HepG2 (cell line): ENCODE data around the gene SLC2A4. TPM values are rescaled to one million over a fixed set of nuclear protein-coding genes. Genes with fewer than 3 reads are reported as not detected.

Experiments used
- AHR ChIP-seq: IDR thresholded peaks from 2 replicates; pipeline ENCODE4 v1.6.1; 2018; ENCODE audit warnings: missing genetic modification reagents, missing compliant biosample characterization
- ASH2L ChIP-seq: fragments of 300-600, 200-600 bp; sonication (generic); IDR thresholded peaks from 2 replicates; pipeline ENCODE4 v1.7.0; 2017; ENCODE audit warnings: low read depth, mild to moderate bottlenecking, moderate library complexity, mixed read lengths, low read length; ENCODE audit not compliant: insufficient read length
- CBX5 ChIP-seq: sonication (generic); formaldehyde crosslinking; IDR thresholded peaks from 2 replicates; pipeline ENCODE4 v1.4.0; 2020; ENCODE audit warnings: missing genetic modification reagents, borderline replicate concordance
- CHD2 ChIP-seq: IDR thresholded peaks from 2 replicates; pipeline ENCODE4 v1.6.1; 2011; ENCODE audit warnings: low read depth, low read length, improper control_type of control experiment
- FOXP1 ChIP-seq, 2 experiments: fragments of 450-650 bp in 1 of 2; IDR thresholded peaks; 2 replicates each; pipeline ENCODE4 v1.6.1; 2017 to 2018; ENCODE audit warnings: antibody characterized with exemption in 1 of 2
- HNRNPH1 ChIP-seq: fragments of 200-400 bp; formaldehyde crosslinking; optimal IDR thresholded peaks from 2 replicates; pipeline ENCODE3; 2017; ENCODE audit warnings: mild to moderate bottlenecking, low read depth, low read length
- NBN ChIP-seq: fragments of 450-650 bp; conservative IDR thresholded peaks from 2 replicates; pipeline ENCODE4 v1.6.1; 2017
- NFATC3 ChIP-seq: sonication (generic); formaldehyde crosslinking; IDR thresholded peaks from 2 replicates; pipeline ENCODE4 v1.5.1; 2020; ENCODE audit warnings: mild to moderate bottlenecking, missing genetic modification reagents
- NFYB ChIP-seq: sonication (generic); formaldehyde crosslinking; IDR thresholded peaks from 2 replicates; pipeline ENCODE4 v1.4.0; 2020; ENCODE audit warnings: missing genetic modification reagents
- NFYC ChIP-seq: IDR thresholded peaks from 2 replicates; pipeline ENCODE4 v1.6.1; 2016; ENCODE audit warnings: missing genetic modification reagents, missing compliant biosample characterization
- POLR2AphosphoS5 ChIP-seq: IDR thresholded peaks from 2 replicates; pipeline ENCODE4 v1.6.1; 2012; ENCODE audit warnings: low read depth, low read length
- RBM39 ChIP-seq: fragments of 200-400 bp; formaldehyde crosslinking; IDR thresholded peaks from one replicate; pipeline ENCODE4 v1.6.1; 2018; ENCODE audit warnings: antibody characterized with exemption, mild to moderate bottlenecking, low read depth, low read length; ENCODE audit not compliant: poor library complexity, severe bottlenecking
- SCMH1 ChIP-seq: sonication (generic); formaldehyde crosslinking; IDR thresholded peaks from 2 replicates; pipeline ENCODE4 v1.9.0; 2021; ENCODE audit warnings: missing genetic modification reagents, mild to moderate bottlenecking, borderline replicate concordance
- SIN3A ChIP-seq: IDR thresholded peaks from 2 replicates; pipeline ENCODE4 v1.6.1; 2011; ENCODE audit warnings: low read depth, mild to moderate bottlenecking, control low read depth, low read length, borderline replicate concordance
- THAP11 ChIP-seq: IDR thresholded peaks from 2 replicates; pipeline ENCODE4 v1.6.1; 2016; ENCODE audit warnings: missing biosample characterization, missing genetic modification reagents
- ZFP36L1 ChIP-seq: sonication (generic); formaldehyde crosslinking; IDR thresholded peaks from 2 replicates; pipeline ENCODE4 v1.8.0; 2022; ENCODE audit warnings: mild to moderate bottlenecking, missing genetic modification reagents, moderate library complexity
- ZFP37 ChIP-seq: sonication (generic); formaldehyde crosslinking; IDR thresholded peaks from 2 replicates; pipeline ENCODE4 v1.4.0; 2020; ENCODE audit warnings: missing genetic modification reagents, borderline replicate concordance
- ZNF3 ChIP-seq: IDR thresholded peaks from 2 replicates; pipeline ENCODE4 v1.7.0; 2017; ENCODE audit warnings: inconsistent platforms
- ZNF343 ChIP-seq: sonication (generic); formaldehyde crosslinking; IDR thresholded peaks from 2 replicates; pipeline ENCODE4 v1.4.0; 2020; ENCODE audit warnings: mild to moderate bottlenecking, missing genetic modification reagents
- ZNF451 ChIP-seq: sonication (generic); formaldehyde crosslinking; IDR thresholded peaks from 2 replicates; pipeline ENCODE4 v1.5.0; 2020; ENCODE audit warnings: mild to moderate bottlenecking, missing genetic modification reagents
- ZNF605 ChIP-seq: sonication (generic); formaldehyde crosslinking; IDR thresholded peaks from 2 replicates; pipeline ENCODE4 v1.8.0; 2022; ENCODE audit warnings: mild to moderate bottlenecking, missing genetic modification reagents
- ZNF777 ChIP-seq: sonication (generic); formaldehyde crosslinking; IDR thresholded peaks from 2 replicates; pipeline ENCODE4 v1.4.0; 2020; ENCODE audit warnings: missing genetic modification reagents
- polyA plus RNA-seq, 8 experiments: library from polyadenylated mRNA; depleted of rRNA in 3 of 8; stranded (reverse) in 7 of 8; unstranded in 1 of 8; fragments of >200 nt; fragmentation: Illumina TruSeq in 4 of 8; extraction: Trizol in 4 of 8; gene quantifications; 2 replicates each; pipeline versions ENCODE4 v1.2.1 to v1.2.3, GENCODE V29; 2011 to 2016; ENCODE audit warnings: low read depth in 4 of 8, missing spikeins in 1 of 8, mixed read lengths in 1 of 8; ENCODE audit not compliant: insufficient read depth in 1 of 8
- total RNA-seq, 5 experiments: library from RNA; depleted of rRNA; stranded (reverse); fragments of >200 nt; fragmentation: Illumina TruSeq; extraction: Trizol; gene quantifications; 2 replicates each; pipeline ENCODE4 v1.2.3, GENCODE V29; 2016; ENCODE audit warnings: low read depth in 1 of 5
- TF ChIP-seq, protein P1 (sequence below): sonication (generic); formaldehyde crosslinking; IDR thresholded peaks from 2 replicates; pipeline ENCODE4 v1.9.0; 2022; ENCODE audit warnings: low read depth, missing genetic modification reagents
- TF ChIP-seq, protein P2 (sequence below): sonication (generic); formaldehyde crosslinking; IDR thresholded peaks from 2 replicates; pipeline ENCODE4 v1.4.0; 2020; ENCODE audit warnings: missing genetic modification reagents

SLC2A4 gene
- total and polyA plus RNA-seq, 2 of the 13 experiments (the other 11 are each of a cell fraction or from before 2014, with no cell fraction given) = 4.9 to 5.8 TPM

GRCh38 chr17:7281074-7281952, at the start of gene SLC2A4 (continued):
- peak; percentile 6 for TF ChIP-seq HNRNPH1
- TF ChIP-seq ZNF451 (CRISPR knock-in tag) = no peak
- no peak for TF ChIP-seq SCMH1 (CRISPR knock-in tag)
- 0 out of 2 replicates have a peak, but pooled peaks have one; percentile 59 for TF ChIP-seq ZFP36L1 (CRISPR knock-in tag)
- TF ChIP-seq ZFP37 (CRISPR knock-in tag) = no peak
- TF ChIP-seq SIN3A = peak; percentile 80; the same call in 1 of the 2 replicates
- TF ChIP-seq CHD2 = peak; percentile 86
- no peak for TF ChIP-seq AHR (CRISPR knock-in tag)
- peak; percentile 41; the same call in 1 of the 2 replicates for TF ChIP-seq POLR2AphosphoS5
- TF ChIP-seq, protein P1, sequence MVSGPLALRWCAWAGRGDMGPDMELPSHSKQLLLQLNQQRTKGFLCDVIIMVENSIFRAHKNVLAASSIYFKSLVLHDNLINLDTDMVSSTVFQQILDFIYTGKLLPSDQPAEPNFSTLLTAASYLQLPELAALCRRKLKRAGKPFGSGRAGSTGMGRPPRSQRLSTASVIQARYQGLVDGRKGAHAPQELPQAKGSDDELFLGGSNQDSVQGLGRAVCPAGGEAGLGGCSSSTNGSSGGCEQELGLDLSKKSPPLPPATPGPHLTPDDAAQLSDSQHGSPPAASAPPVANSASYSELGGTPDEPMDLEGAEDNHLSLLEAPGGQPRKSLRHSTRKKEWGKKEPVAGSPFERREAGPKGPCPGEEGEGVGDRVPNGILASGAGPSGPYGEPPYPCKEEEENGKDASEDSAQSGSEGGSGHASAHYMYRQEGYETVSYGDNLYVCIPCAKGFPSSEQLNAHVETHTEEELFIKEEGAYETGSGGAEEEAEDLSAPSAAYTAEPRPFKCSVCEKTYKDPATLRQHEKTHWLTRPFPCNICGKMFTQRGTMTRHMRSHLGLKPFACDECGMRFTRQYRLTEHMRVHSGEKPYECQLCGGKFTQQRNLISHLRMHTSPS (CRISPR knock-in tag) = no peak
- TF ChIP-seq NFYC = peak; percentile 68
- no peak for TF ChIP-seq ZNF3 (CRISPR knock-in tag)
- TF ChIP-seq ASH2L = peak; percentile 32
- TF ChIP-seq ZNF343 (CRISPR knock-in tag) = 0 out of 2 replicates have a peak, but pooled peaks have one; percentile 22
- TF ChIP-seq NFATC3 = no peak
- TF ChIP-seq NFYB (CRISPR knock-in tag) = peak; percentile 54; the same call in 1 of the 2 replicates
- peak; percentile 53; the same call in 1 of the 2 replicates for TF ChIP-seq ZNF605 (CRISPR knock-in tag)
- TF ChIP-seq, protein P2, sequence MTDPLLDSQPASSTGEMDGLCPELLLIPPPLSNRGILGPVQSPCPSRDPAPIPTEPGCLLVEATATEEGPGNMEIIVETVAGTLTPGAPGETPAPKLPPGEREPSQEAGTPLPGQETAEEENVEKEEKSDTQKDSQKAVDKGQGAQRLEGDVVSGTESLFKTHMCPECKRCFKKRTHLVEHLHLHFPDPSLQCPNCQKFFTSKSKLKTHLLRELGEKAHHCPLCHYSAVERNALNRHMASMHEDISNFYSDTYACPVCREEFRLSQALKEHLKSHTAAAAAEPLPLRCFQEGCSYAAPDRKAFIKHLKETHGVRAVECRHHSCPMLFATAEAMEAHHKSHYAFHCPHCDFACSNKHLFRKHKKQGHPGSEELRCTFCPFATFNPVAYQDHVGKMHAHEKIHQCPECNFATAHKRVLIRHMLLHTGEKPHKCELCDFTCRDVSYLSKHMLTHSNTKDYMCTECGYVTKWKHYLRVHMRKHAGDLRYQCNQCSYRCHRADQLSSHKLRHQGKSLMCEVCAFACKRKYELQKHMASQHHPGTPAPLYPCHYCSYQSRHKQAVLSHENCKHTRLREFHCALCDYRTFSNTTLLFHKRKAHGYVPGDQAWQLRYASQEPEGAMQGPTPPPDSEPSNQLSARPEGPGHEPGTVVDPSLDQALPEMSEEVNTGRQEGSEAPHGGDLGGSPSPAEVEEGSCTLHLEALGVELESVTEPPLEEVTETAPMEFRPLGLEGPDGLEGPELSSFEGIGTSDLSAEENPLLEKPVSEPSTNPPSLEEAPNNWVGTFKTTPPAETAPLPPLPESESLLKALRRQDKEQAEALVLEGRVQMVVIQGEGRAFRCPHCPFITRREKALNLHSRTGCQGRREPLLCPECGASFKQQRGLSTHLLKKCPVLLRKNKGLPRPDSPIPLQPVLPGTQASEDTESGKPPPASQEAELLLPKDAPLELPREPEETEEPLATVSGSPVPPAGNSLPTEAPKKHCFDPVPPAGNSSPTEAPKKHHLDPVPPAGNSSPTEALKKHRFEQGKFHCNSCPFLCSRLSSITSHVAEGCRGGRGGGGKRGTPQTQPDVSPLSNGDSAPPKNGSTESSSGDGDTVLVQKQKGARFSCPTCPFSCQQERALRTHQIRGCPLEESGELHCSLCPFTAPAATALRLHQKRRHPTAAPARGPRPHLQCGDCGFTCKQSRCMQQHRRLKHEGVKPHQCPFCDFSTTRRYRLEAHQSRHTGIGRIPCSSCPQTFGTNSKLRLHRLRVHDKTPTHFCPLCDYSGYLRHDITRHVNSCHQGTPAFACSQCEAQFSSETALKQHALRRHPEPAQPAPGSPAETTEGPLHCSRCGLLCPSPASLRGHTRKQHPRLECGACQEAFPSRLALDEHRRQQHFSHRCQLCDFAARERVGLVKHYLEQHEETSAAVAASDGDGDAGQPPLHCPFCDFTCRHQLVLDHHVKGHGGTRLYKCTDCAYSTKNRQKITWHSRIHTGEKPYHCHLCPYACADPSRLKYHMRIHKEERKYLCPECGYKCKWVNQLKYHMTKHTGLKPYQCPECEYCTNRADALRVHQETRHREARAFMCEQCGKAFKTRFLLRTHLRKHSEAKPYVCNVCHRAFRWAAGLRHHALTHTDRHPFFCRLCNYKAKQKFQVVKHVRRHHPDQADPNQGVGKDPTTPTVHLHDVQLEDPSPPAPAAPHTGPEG (CRISPR knock-in tag) = 0 out of 2 replicates have a peak, but pooled peaks have one; percentile 8
- peak; percentile 34; the same call in 1 of the 2 replicates for TF ChIP-seq THAP11 (CRISPR knock-in tag)
- no peak for TF ChIP-seq NBN
- TF ChIP-seq RBM39 = peak; percentile 72
- TF ChIP-seq FOXP1 (IDR thresholded peaks at IDR 0.05) = no peak
- no peak for TF ChIP-seq FOXP1 (CRISPR knock-in tag; IDR thresholded peaks at IDR 0.05)
- no peak for TF ChIP-seq CBX5 (CRISPR knock-in tag)
- TF ChIP-seq ZNF777 (CRISPR knock-in tag) = peak; percentile 67; the same call in 1 of the 2 replicates
